Osteocyte (in vitro differentiated cells): ENCODE data around the gene MAN1A2. TPM values are rescaled to one million over a fixed set of nuclear protein-coding genes. Genes with fewer than 3 reads are reported as not detected.
"Not testable (repeated sequence)": the region's sequence is repeated elsewhere in the genome, so short reads cannot be mapped to it uniquely, and the experiment has no call there.

Source experiments
- DNase-seq: peaks from one replicate; pipeline ENCODE4 v3.0.0; 2021; ENCODE audit warnings: mixed read lengths; ENCODE audit not compliant: unreplicated experiment; ENCODE audit errors: extremely low spot score
- H3K27ac Mint-ChIP-seq: one replicate; pipeline ENCODE4 v1.8.0; 2021; ENCODE audit warnings: mild to moderate bottlenecking, mixed read lengths; ENCODE audit not compliant: unreplicated experiment
- H3K27me3 Mint-ChIP-seq: one replicate; pipeline ENCODE4 v1.8.0; 2021; ENCODE audit warnings: mixed read lengths; ENCODE audit not compliant: unreplicated experiment
- H3K36me3 Mint-ChIP-seq: one replicate; pipeline ENCODE4 v1.8.0; 2021; ENCODE audit warnings: mixed read lengths; ENCODE audit not compliant: unreplicated experiment
- H3K4me1 Mint-ChIP-seq: one replicate; pipeline ENCODE4 v1.8.0; 2021; ENCODE audit warnings: mixed read lengths; ENCODE audit not compliant: unreplicated experiment
- H3K4me3 Mint-ChIP-seq: one replicate; pipeline ENCODE4 v1.8.0; 2021; ENCODE audit warnings: mild to moderate bottlenecking, moderate library complexity, mixed read lengths; ENCODE audit not compliant: unreplicated experiment
- H3K9me3 Mint-ChIP-seq: one replicate; pipeline ENCODE4 v1.8.0; 2021; ENCODE audit warnings: mixed read lengths; ENCODE audit not compliant: unreplicated experiment
- CTCF ChIP-seq: fragments of 200-600 bp; sonication (generic); IDR thresholded peaks from 2 replicates; pipeline ENCODE4 v1.5.0; 2021; ENCODE audit warnings: antibody characterized with exemption, mild to moderate bottlenecking, moderate library complexity
- total RNA-seq: library from RNA; stranded (reverse); gene quantifications from 2 replicates; pipeline ENCODE4 v1.2.1, GENCODE V29; 2021

MAN1A2 gene
- total RNA-seq, 1 donor from 2014 or later: 53.7 TPM

- Mint-ChIP-seq H3K4me1 (no peaks in the 10 kb centered on the region), H3K27me3 (peaks cover 52% of the 10 kb centered on the region), H3K4me3 (no peak overlapping the region), H3K9me3 (no peaks in the 10 kb centered on the region), H3K36me3 (no peaks in the 10 kb centered on the region), H3K27ac (no peak overlapping the region)
- DNase-seq: no peak
- no peak for TF ChIP-seq CTCF
Observed at GRCh38 chr1:117321680-117322609, 45.3 kb upstream of the MAN1A2 start.

- no peak overlapping the region for H3K4me3 Mint-ChIP-seq
- no peak overlapping the region for H3K27ac Mint-ChIP-seq
- H3K9me3 Mint-ChIP-seq: no peaks in the 10 kb centered on the region
- H3K27me3 Mint-ChIP-seq: peaks cover 57% of the 10 kb centered on the region
- no peak for DNase-seq
- H3K4me1 Mint-ChIP-seq: no peaks in the 10 kb centered on the region
- TF ChIP-seq CTCF: no peak
- H3K36me3 Mint-ChIP-seq: no peaks in the 10 kb centered on the region
Observed at GRCh38 chr1:117324357-117324756, 42.9 kb upstream of the MAN1A2 start.

GRCh38 chr1:117326035-117326434, 41.2 kb upstream of the MAN1A2 start:
- H3K27ac Mint-ChIP-seq, DNase-seq, H3K4me3 Mint-ChIP-seq, H3K9me3 Mint-ChIP-seq, H3K36me3 Mint-ChIP-seq, H3K4me1 Mint-ChIP-seq: not testable (repeated sequence)
- H3K27me3 Mint-ChIP-seq: peaks cover 43% of the 10 kb centered on the region

- no peaks in the 10 kb centered on the region for H3K4me1 Mint-ChIP-seq
- H3K36me3 Mint-ChIP-seq: no peaks in the 10 kb centered on the region
- no peaks in the 10 kb centered on the region for H3K9me3 Mint-ChIP-seq
- TF ChIP-seq CTCF: no peak
- H3K27ac Mint-ChIP-seq: no peak overlapping the region
- peaks cover 40% of the 10 kb centered on the region for H3K27me3 Mint-ChIP-seq
- no peak overlapping the region for H3K4me3 Mint-ChIP-seq
- no peak for DNase-seq
Observed at GRCh38 chr1:117327011-117327410, 40.2 kb upstream of the MAN1A2 start.

- no peak overlapping the region for H3K4me3 Mint-ChIP-seq
- H3K36me3 Mint-ChIP-seq: no peaks in the 10 kb centered on the region
- no peaks in the 10 kb centered on the region for H3K4me1 Mint-ChIP-seq
- no peak overlapping the region for H3K27ac Mint-ChIP-seq
- peaks cover 3% of the 10 kb centered on the region for H3K27me3 Mint-ChIP-seq
- no peak for TF ChIP-seq CTCF
- no peaks in the 10 kb centered on the region for H3K9me3 Mint-ChIP-seq
- no peak for DNase-seq
Observed at GRCh38 chr1:117335376-117336086, 31.7 kb upstream of the MAN1A2 start.
